HCT116 (cell line): ENCODE measurements around the gene AACS. TPM values are rescaled to one million over a fixed set of nuclear protein-coding genes. Genes with fewer than 3 reads are reported as not detected.

ENCODE experiments used
- ATAC-seq: fragments of 200-7000 bp; cut with Tn5 transposase; 2 replicates; pipeline ENCODE4 v1.9.1; 2020; ENCODE audit warnings: mild to moderate bottlenecking, moderate library complexity
- BruUV-seq: library from RNA; stranded (reverse); fragments of 400-500 nt; replicated peaks from 2 replicates; lab custom pipeline; 2021; lab: Mats Ljungman, UMichigan
- CTCF ChIA-PET: fragments of 300-600 bp; sonication (Branson Sonifier 250); formaldehyde crosslinking; loops from one replicate; lab custom pipeline; 2021; ENCODE audit warnings: antibody characterized with exemption; lab: Charles Lee
- POLR2A ChIA-PET: fragments of 300-600, 350-600 bp; sonication (Branson Sonifier 250); formaldehyde crosslinking; loops from one replicate; lab custom pipeline; 2021; ENCODE audit warnings: antibody characterized with exemption; lab: Charles Lee
- RAD21 ChIA-PET, 2 experiments: fragments of 300-600 bp; sonication (Branson Sonifier 250); formaldehyde crosslinking; loops; one replicate each; lab custom pipeline; 2023; ENCODE audit warnings: low total read pairs in 2 of 2; ENCODE audit not compliant: uncharacterized antibody in 2 of 2, unreplicated experiment in 2 of 2, low non-redundant PET in 1 of 2; lab: Charles Lee
- DNase-seq: peaks from one replicate; pipeline ENCODE4 v3.0.0-alpha.2; 2010; ENCODE audit warnings: low read depth, low spot score
- H2AFZ ChIP-seq: fragments of 200-600 bp; shearing (Covaris generic), sonication (generic); 2 replicates; pipeline ENCODE4 v1.6.1; 2017; ENCODE audit warnings: low read depth, mixed run types, mixed read lengths, antibody characterized with exemption, low read length; ENCODE audit not compliant: poor library complexity, severe bottlenecking
- H3K27ac ChIP-seq: 2 replicates; pipeline ENCODE4 v1.5.1; 2012; ENCODE audit warnings: low read depth, low read length
- H3K27me3 ChIP-seq: fragments of 200-600 bp; sonication (generic); 2 replicates; pipeline ENCODE4 v1.6.1; 2016; ENCODE audit warnings: mixed run types, low read length, mixed read lengths; ENCODE audit not compliant: insufficient read depth
- H3K36me3 ChIP-seq, 2 experiments: fragments of 200-500 bp in 1 of 2; fragments of 200-600 bp in 1 of 2; sonication (Bioruptor generic) in 1 of 2; sonication (generic) in 1 of 2; 2 replicates each; pipeline versions ENCODE4 v1.5.1 to v1.6.1; 2014 to 2016; ENCODE audit warnings: low read length in 2 of 2, inconsistent platforms in 1 of 2, mixed read lengths in 1 of 2, mixed run types in 1 of 2; ENCODE audit not compliant: insufficient read depth in 2 of 2, control insufficient read depth in 1 of 2
- H3K4me1 ChIP-seq, 2 experiments: fragments of 200-600 bp in 1 of 2; sonication (generic) in 1 of 2; 2 replicates each; pipeline versions ENCODE4 v1.5.1 to v1.6.1; 2012 to 2017; ENCODE audit warnings: low read length in 2 of 2, inconsistent platforms in 1 of 2, mild to moderate bottlenecking in 1 of 2, mixed read lengths in 1 of 2, mixed run types in 1 of 2, moderate library complexity in 1 of 2; ENCODE audit not compliant: insufficient read depth in 2 of 2, control insufficient read depth in 1 of 2
- H3K4me2 ChIP-seq: fragments of 200-600 bp; sonication (generic); 2 replicates; pipeline ENCODE4 v1.6.1; 2017; ENCODE audit warnings: mixed run types, low read length, mixed read lengths
- H3K4me3 ChIP-seq, 2 experiments: fragments of 200-600 bp in 1 of 2; sonication (generic) in 1 of 2; replicated peaks in 1 of 2; 2 replicates each; pipeline ENCODE4 v1.5.1; 2011 to 2016; ENCODE audit warnings: low read length in 2 of 2, control low read depth in 1 of 2, low read depth in 1 of 2, mild to moderate bottlenecking in 1 of 2, mixed read lengths in 1 of 2, mixed run types in 1 of 2
- H3K79me2 ChIP-seq: fragments of 200-600 bp; sonication (generic); 2 replicates; pipeline ENCODE4 v1.6.1; 2017; ENCODE audit warnings: mild to moderate bottlenecking, mixed run types, low read length, moderate library complexity, mixed read lengths; ENCODE audit not compliant: insufficient read depth
- H3K9ac ChIP-seq: fragments of 200-600 bp; sonication (generic); 2 replicates; pipeline ENCODE4 v1.6.1; 2016; ENCODE audit warnings: low read length, mixed read lengths
- H3K9me2 ChIP-seq: fragments of 200-600 bp; sonication (generic), shearing (Covaris generic); 2 replicates; pipeline ENCODE4 v1.6.1; 2017; ENCODE audit warnings: mixed run types, mild to moderate bottlenecking, moderate library complexity; ENCODE audit not compliant: insufficient read depth
- H3K9me3 ChIP-seq, 2 experiments: fragments of 200-500 bp in 1 of 2; fragments of 200-600 bp in 1 of 2; sonication (Bioruptor generic) in 1 of 2; sonication (generic) in 1 of 2; 2 replicates each; pipeline ENCODE4 v1.6.1; 2014 to 2017; ENCODE audit warnings: low read length in 2 of 2, mixed read lengths in 2 of 2, inconsistent platforms in 1 of 2, low read depth in 1 of 2, mild to moderate bottlenecking in 1 of 2, mixed run types in 1 of 2, moderate library complexity in 1 of 2; ENCODE audit not compliant: control insufficient read depth in 1 of 2, insufficient read depth in 1 of 2
- H4K20me1 ChIP-seq: fragments of 200-600 bp; sonication (generic), shearing (Covaris generic); 2 replicates; pipeline ENCODE4 v1.6.1; 2017; ENCODE audit warnings: mixed run types, mild to moderate bottlenecking, moderate library complexity; ENCODE audit not compliant: insufficient read depth
- CBX3 ChIP-seq: IDR thresholded peaks from 2 replicates; pipeline ENCODE4 v1.6.1; 2012; ENCODE audit warnings: low read depth
- CEBPB ChIP-seq: IDR thresholded peaks from 2 replicates; pipeline ENCODE4 v1.6.1; 2012; ENCODE audit warnings: low read depth
- CTCF ChIP-seq, 3 experiments: fragments of 200-600 bp in 1 of 3; sonication (generic) in 1 of 3; IDR thresholded peaks in 2 of 3; conservative IDR thresholded peaks in 1 of 3; 2 replicates each; pipeline ENCODE4 v1.5.1; 2012 to 2017; ENCODE audit warnings: low read depth in 2 of 3, low read length in 2 of 3, antibody characterized with exemption in 1 of 3, borderline replicate concordance in 1 of 3, control low read depth in 1 of 3, mild to moderate bottlenecking in 1 of 3, mixed read lengths in 1 of 3, mixed run types in 1 of 3, moderate library complexity in 1 of 3; ENCODE audit not compliant: insufficient read depth in 1 of 3
- EGR1 ChIP-seq: IDR thresholded peaks from 2 replicates; pipeline ENCODE4 v1.6.1; 2012; ENCODE audit warnings: low read depth
- ELF1 ChIP-seq: IDR thresholded peaks from 2 replicates; pipeline ENCODE4 v1.6.1; 2012; ENCODE audit warnings: low read depth, borderline replicate concordance
- EZH2 ChIP-seq: fragments of 200-600 bp; sonication (generic); IDR thresholded peaks from 2 replicates; pipeline ENCODE4 v1.6.1; 2017; ENCODE audit warnings: antibody characterized with exemption, mixed run types
- EZH2phosphoT487 ChIP-seq: fragments of 200-600 bp; IDR thresholded peaks from 2 replicates; pipeline ENCODE4 v1.6.1; 2018; ENCODE audit warnings: antibody characterized with exemption, borderline replicate concordance
- FOSL1 ChIP-seq: IDR thresholded peaks from 2 replicates; pipeline ENCODE4 v1.6.1; 2012; ENCODE audit warnings: low read depth
- JUND ChIP-seq: IDR thresholded peaks from 2 replicates; pipeline ENCODE4 v1.6.1; 2012
- MAX ChIP-seq: IDR thresholded peaks from 2 replicates; pipeline ENCODE4 v1.6.1; 2012
- POLR2A ChIP-seq: IDR thresholded peaks from 2 replicates; pipeline ENCODE4 v1.7.0; 2011; ENCODE audit warnings: borderline replicate concordance; ENCODE audit not compliant: insufficient read depth, insufficient read length; ENCODE audit errors: extremely low read depth
- POLR2AphosphoS5 ChIP-seq: IDR thresholded peaks from 2 replicates; pipeline ENCODE4 v1.6.1; 2011; ENCODE audit warnings: mild to moderate bottlenecking, low read depth, low read length, moderate library complexity
- RAD21 ChIP-seq: IDR thresholded peaks from 2 replicates; pipeline ENCODE4 v1.6.1; 2012; ENCODE audit warnings: low read depth, mild to moderate bottlenecking
- SP1 ChIP-seq: IDR thresholded peaks from 2 replicates; pipeline ENCODE4 v1.6.1; 2012; ENCODE audit warnings: low read depth
- SRF ChIP-seq: IDR thresholded peaks from 2 replicates; pipeline ENCODE4 v1.6.1; 2012; ENCODE audit warnings: low read depth
- TCF7L2 ChIP-seq: IDR thresholded peaks from 2 replicates; pipeline ENCODE4 v1.7.0; 2011; ENCODE audit warnings: borderline replicate concordance, inconsistent platforms; ENCODE audit not compliant: insufficient read depth, insufficient read length; ENCODE audit errors: extremely low read depth
- ZNF274 ChIP-seq: fragments of 200-500 bp; sonication (Bioruptor generic); IDR thresholded peaks from 2 replicates; pipeline ENCODE4 v1.6.1; 2014; ENCODE audit warnings: mild to moderate bottlenecking, low read depth, low read length, inconsistent platforms
- intact Hi-C: fragments of 100-400 bp; cut with micrococcal nuclease; formaldehyde crosslinking; loops from 2 replicates; pipeline ENCODE4 v1.10.0; 2022
- total RNA-seq: library from RNA; stranded (reverse); gene quantifications from one replicate; pipeline ENCODE4 v1.2.1, GENCODE V29; 2021; ENCODE audit not compliant: unreplicated experiment
- TF ChIP-seq, protein P1 (sequence below): IDR thresholded peaks from 2 replicates; pipeline ENCODE4 v1.6.1; 2012; ENCODE audit warnings: low read depth
- TF ChIP-seq, protein P2 (sequence below): IDR thresholded peaks from 2 replicates; pipeline ENCODE4 v1.6.1; 2011; ENCODE audit warnings: mild to moderate bottlenecking, low read length, moderate library complexity; ENCODE audit not compliant: insufficient replicate concordance; ENCODE audit errors: extremely low read depth
- TF ChIP-seq, protein P3 (sequence below): IDR thresholded peaks from 2 replicates; pipeline ENCODE4 v1.6.1; 2012

The AACS gene
- total RNA-seq, 1 experiment from 2014 or later, result 16.0 TPM

DNA sequence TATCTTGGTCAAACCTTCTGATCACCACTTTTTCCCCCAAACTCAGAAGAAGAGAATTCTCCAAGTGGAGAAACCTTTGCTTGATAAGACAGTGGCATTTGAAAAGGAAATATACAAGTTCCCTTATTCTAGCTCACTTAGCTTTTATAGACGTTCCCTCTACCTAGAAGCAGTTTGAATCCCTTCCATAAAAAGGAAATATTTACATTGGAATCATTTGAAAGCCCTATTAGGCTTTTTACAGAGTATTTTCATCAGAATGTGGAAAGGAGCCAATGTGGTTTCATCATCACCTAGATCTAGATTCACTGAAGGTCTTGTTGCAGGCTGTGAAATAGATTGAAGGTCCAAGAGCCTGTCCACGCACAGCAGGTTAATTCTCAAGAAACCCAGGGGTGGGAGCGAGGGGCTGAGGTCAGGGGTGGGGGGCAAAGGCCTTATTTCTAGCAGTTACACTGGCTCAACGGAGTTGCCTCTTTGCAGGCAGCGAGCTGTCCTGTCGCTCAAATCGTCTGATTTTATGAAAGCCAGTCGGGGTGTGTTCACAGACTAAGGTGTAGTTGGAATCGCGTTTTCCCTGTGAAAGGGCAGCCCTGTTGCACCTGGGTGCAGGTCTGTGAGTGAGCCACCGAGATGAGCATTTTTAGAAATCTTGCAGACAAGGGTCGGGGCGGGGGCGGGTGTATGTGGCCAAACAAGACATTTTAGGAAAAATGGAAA, 45.6 kb downstream of the AACS start:
- ChIA-PET RAD21 (no interaction called here), POLR2A (no interaction called here), CTCF (no interaction called here)
- no peak overlapping the region for H3K9ac ChIP-seq
- no peak overlapping the region for H3K4me2 ChIP-seq
- no TSS peak for BruUV-seq
- no peaks in the 10 kb centered on the region for H3K9me3 ChIP-seq
- H3K9me2 ChIP-seq, result no peaks in the 10 kb centered on the region
- TF ChIP-seq EZH2phosphoT487 (no peak), POLR2AphosphoS5 (no peak), FOSL1 (no peak), ELF1 (no peak), ZNF274 (no peak), EZH2 (no peak), POLR2A (no peak), MAX (no peak), TCF7L2 (no peak), CEBPB (no peak), SRF (no peak), SP1 (no peak), JUND (no peak), CTCF (IDR thresholded peaks at IDR 0.05 in 2 of 3, conservative IDR thresholded peaks at IDR 0.05 in 1 of 3; ENCODE audit: borderline replicate concordance in 1 of 3, insufficient read depth in 1 of 3, low read depth in 2 of 3, low read length in 2 of 3) (no peak), EGR1 (no peak), CBX3 (no peak), RAD21 (no peak)
- TF ChIP-seq, protein P1, sequence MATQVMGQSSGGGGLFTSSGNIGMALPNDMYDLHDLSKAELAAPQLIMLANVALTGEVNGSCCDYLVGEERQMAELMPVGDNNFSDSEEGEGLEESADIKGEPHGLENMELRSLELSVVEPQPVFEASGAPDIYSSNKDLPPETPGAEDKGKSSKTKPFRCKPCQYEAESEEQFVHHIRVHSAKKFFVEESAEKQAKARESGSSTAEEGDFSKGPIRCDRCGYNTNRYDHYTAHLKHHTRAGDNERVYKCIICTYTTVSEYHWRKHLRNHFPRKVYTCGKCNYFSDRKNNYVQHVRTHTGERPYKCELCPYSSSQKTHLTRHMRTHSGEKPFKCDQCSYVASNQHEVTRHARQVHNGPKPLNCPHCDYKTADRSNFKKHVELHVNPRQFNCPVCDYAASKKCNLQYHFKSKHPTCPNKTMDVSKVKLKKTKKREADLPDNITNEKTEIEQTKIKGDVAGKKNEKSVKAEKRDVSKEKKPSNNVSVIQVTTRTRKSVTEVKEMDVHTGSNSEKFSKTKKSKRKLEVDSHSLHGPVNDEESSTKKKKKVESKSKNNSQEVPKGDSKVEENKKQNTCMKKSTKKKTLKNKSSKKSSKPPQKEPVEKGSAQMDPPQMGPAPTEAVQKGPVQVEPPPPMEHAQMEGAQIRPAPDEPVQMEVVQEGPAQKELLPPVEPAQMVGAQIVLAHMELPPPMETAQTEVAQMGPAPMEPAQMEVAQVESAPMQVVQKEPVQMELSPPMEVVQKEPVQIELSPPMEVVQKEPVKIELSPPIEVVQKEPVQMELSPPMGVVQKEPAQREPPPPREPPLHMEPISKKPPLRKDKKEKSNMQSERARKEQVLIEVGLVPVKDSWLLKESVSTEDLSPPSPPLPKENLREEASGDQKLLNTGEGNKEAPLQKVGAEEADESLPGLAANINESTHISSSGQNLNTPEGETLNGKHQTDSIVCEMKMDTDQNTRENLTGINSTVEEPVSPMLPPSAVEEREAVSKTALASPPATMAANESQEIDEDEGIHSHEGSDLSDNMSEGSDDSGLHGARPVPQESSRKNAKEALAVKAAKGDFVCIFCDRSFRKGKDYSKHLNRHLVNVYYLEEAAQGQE, result no peak
- TF ChIP-seq, protein P2, sequence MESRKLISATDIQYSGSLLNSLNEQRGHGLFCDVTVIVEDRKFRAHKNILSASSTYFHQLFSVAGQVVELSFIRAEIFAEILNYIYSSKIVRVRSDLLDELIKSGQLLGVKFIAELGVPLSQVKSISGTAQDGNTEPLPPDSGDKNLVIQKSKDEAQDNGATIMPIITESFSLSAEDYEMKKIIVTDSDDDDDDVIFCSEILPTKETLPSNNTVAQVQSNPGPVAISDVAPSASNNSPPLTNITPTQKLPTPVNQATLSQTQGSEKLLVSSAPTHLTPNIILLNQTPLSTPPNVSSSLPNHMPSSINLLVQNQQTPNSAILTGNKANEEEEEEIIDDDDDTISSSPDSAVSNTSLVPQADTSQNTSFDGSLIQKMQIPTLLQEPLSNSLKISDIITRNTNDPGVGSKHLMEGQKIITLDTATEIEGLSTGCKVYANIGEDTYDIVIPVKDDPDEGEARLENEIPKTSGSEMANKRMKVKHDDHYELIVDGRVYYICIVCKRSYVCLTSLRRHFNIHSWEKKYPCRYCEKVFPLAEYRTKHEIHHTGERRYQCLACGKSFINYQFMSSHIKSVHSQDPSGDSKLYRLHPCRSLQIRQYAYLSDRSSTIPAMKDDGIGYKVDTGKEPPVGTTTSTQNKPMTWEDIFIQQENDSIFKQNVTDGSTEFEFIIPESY, result no peak
- TF ChIP-seq, protein P3, sequence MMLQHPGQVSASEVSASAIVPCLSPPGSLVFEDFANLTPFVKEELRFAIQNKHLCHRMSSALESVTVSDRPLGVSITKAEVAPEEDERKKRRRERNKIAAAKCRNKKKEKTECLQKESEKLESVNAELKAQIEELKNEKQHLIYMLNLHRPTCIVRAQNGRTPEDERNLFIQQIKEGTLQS, result no peak
- intact Hi-C loops, result no loop called here
- no peak overlapping the region for H2AFZ ChIP-seq
- no peaks in the 10 kb centered on the region for H3K27me3 ChIP-seq
- no peak overlapping the region for H3K4me3 ChIP-seq
- H3K27ac ChIP-seq, result no peak overlapping the region
- no peaks in the 10 kb centered on the region for H3K4me1 ChIP-seq
- ATAC-seq (no peak), DNase-seq (no peak)
- no peaks in the 10 kb centered on the region for H3K79me2 ChIP-seq
- H4K20me1 ChIP-seq, result no peaks in the 10 kb centered on the region
- H3K36me3 ChIP-seq, result peaks cover 2 to 11% of the 10 kb centered on the region in 2 experiments; a peak in 2 of 4 replicates
